ENCODE results near the gene CBLN3.
"Not testable (repeated sequence)": the region's sequence is repeated elsewhere in the genome, so short reads cannot be mapped to it uniquely, and the experiment has no call there.

CBLN3 gene

DNA sequence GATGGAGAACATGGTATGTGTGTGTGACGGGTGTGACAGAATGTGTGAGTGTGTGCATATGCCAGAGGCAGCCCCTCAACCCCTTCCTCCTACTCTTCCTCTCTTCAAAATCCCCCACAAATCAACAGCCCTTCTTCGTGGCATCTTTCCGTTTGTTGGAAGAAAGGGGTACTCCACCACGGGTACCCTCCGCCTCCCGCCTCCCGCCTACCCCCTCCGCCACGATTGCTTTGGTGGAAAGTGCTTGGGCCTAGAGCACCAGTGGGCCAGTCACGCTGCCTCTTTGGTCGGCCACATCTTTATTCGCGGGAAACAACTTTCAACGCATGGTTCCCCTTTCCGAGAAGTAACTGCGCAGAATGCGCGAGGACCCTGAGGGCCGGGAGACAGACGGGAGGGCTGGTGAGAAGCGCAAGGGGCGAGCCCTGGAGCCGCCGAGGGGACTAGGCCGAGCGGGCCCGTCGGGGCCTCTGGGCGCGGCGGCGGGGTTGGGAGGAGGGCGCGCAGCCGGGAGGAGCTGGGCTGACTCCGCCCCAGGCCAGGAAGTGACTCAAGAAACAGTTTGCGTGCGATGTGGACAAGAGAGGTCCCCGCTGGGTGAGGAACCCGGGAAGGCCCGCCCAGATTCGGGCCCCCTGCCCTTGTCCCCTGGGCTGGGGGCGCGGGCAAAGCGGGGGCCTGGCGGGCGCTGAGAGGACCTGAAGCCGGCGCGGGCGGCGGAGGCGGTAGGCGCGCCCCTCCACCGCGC lies at the start of gene CBLN3, which contains the start of gene KHNYN:
Gene CBLN3, minus strand, starts transcription at position 274 of the 748 bp plus-strand sequence. CDS start 614 bp downstream, outside the sequence.
Gene KHNYN, plus strand, starts transcription at position 560 of the 748 bp plus-strand sequence. CDS start 777 bp downstream, outside the sequence.
- DNase-seq (ENCODE audit: low spot score) = peak; percentile 92

- no peak for DNase-seq (ENCODE audit: low spot score)
Observed at GRCh38 chr14:24475261-24475660, 45.8 kb upstream of the CBLN3 start.

DNA sequence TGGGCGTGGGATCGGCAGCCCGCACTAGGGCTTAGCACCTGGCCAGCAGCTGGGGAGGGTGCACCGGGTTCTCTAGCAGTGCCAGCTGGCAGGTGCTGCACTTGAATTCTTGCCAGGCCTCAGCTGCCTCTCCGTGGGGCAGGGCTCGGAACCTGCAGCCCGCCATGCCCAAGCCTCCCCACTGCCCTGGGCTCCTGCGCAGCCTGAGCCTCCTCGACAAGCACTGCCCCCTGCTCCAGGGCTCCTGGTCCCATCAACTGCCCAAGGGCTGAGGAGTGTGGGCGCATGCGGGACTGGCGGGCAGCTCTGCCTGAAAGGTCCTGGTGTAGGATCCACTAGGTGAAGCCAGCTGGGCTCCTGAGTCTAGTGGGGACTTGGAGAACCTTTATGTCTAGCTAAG lies 43.7 kb upstream of the CBLN3 start:
- DNase-seq (ENCODE audit: low spot score) = no peak

DNA sequence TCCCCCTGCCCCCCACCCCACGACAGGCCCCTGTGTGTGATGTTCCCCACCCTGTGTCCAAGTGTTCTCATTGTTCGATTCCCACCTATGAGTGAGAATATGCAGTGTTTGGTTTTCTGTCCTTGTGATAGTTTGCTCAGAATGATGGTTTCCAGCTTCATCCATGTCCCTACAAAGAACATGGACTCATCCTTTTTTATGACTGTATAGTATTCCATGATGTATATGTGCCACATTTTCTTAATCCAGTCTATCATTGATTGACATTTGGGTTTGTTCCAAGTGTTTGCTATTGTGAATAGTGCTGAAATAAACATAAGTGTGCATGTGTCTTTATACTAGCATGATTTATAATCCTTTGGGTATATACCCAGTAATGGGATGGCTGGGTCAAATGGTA lies 41.0 kb upstream of the CBLN3 start:
- not testable (repeated sequence) for DNase-seq (ENCODE audit: low spot score)

- no peak for DNase-seq (ENCODE audit: low spot score)
Observed at GRCh38 chr14:24465805-24466204, 36.3 kb upstream of the CBLN3 start.

DNA sequence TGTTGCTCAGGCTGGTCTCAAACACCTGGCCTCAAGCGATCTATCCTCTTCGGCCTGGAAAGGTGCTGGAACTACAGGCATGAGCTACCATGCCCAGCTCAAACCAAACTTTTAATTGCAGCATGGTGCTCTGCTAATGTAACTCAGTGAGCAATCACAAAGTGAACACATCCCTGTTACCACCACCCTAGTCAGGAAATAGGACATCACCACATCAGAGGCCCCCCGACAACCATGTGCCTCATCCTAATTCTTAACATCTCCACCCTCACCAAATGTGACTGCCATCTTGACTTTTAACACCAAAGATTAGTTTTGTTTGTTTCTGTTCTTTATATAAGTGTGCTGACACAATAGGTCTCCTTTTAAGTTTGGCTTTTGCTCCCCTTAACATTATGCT lies 35.9 kb upstream of the CBLN3 start:
- no peak for DNase-seq (ENCODE audit: low spot score)

- DNase-seq (ENCODE audit: low spot score) = no peak
Observed at GRCh38 chr14:24463884-24464785, 34.7 kb upstream of the CBLN3 start.

DNA sequence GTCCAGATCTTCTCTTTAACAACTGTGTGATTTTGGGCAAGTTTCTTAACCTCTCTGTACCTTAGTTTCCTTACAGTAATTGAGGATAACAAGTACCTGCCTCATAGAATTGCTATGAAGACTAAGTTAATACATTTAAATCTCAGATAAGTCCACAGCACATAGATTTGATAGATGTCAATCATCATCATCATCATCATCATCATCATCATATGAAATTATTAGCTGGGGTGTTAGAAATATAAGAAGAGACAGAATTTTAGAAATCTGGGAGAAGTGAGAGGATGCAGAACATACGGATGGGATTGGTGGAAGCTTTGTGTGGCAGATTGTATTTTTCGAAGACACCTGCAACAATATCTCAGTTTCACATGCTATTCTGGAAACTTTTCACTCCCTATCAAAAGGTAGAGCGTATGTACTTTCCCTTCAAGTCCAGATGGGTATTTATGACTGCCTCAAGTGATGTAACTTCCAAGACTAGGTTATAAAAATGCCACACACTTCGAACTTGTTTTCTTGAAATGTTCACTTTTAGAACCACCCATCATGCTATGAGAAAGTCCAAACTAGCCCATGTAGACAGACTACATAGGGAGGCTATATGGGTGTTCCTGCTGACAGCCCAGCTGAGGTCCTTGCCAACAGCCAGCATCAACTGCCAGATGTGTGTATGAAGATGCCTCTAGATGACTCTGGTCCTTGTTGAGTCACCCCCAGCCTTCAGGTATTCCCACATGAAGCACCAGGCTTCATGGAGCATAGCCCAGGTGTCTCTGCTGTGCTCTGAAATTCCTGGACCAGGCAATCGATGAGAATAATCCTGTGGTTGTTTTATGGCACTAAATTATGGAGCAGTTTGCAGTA lies 33.8 kb upstream of the CBLN3 start:
- DNase-seq (ENCODE audit: low spot score) = no peak

DNA sequence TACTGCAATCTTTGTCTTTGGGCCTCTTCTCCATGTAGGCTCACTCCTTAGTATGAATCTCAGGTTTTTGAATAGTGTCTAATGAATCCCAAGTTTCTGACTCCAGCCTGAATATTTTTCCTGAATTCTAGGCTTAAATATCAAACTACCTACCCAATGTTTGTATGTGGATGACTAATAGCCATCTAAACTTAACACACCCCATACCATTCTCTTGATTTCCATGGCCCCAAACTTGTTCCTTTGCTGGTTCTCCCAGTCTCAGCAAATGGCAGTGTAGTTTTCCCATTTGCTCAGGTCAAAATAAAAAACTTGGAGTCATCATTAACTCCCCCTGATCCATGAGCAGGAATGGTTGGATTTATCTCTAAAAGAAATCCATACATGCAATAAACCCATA lies 31.9 kb upstream of the CBLN3 start:
- DNase-seq (ENCODE audit: low spot score) = no peak

DNA sequence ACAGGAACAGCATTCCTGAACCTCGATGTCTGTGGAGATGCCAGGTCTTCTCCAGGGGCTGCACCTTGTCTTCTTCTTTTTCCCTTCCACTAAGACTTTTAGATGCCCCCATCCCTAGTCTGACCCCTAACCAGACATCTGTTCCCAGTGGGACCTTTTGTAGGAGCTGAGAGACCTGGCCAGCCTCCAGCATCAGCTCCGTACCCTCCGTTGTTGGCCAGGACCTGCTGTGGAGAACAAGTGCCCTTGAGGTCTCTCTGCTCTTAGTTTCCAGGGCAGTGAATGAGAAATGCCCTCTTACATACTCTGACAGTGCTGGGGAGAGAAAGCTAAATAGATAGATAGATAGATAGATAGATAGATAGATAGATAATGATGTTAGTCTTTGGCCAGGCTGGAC lies 29.9 kb upstream of the CBLN3 start:
- DNase-seq (ENCODE audit: low spot score) = no peak

DNA sequence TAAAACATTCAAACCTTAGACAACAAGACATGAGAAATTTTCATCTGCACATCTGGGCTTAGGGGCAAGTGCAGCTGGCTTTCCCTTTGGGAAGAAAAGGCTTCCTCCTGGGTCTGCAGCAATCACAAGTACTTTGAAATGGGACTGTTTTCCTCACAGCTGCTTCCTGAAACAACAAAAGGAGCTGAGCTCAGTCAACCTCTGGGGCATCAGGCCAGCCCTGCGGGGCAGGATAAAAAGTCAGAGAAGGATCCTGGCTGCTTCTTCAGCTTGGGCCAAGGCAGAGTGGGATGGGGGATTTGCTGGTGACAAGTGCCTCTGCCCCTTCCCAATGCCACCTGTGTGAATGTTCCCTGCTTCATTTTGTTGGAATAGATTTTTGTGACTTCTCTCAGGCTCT lies 29.3 kb upstream of the CBLN3 start:
- no peak for DNase-seq (ENCODE audit: low spot score)

DNA sequence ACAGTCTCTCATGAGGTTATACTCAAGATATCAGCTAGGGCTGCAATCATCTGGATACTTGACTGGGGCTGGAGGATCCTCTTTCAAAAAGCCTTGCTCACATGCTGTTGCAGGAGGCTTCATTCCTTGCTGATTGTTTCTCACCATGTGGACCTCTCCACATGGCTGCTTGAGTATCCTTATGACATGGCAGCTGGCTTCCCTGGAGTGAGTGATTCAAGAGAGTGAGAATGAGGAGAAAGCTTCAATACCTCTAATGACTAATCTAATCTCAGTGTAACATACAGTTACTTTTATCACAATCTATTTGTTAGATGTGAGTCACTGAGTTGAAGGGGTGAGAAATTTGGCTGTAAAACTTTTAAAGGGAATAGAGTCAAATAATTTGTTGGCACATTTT lies 27.5 kb upstream of the CBLN3 start:
- DNase-seq (ENCODE audit: low spot score) = no peak

GRCh38 chr14:24450828-24451227 lies 21.4 kb upstream of the CBLN3 start:
- not testable (repeated sequence) for DNase-seq (ENCODE audit: low spot score)

DNA sequence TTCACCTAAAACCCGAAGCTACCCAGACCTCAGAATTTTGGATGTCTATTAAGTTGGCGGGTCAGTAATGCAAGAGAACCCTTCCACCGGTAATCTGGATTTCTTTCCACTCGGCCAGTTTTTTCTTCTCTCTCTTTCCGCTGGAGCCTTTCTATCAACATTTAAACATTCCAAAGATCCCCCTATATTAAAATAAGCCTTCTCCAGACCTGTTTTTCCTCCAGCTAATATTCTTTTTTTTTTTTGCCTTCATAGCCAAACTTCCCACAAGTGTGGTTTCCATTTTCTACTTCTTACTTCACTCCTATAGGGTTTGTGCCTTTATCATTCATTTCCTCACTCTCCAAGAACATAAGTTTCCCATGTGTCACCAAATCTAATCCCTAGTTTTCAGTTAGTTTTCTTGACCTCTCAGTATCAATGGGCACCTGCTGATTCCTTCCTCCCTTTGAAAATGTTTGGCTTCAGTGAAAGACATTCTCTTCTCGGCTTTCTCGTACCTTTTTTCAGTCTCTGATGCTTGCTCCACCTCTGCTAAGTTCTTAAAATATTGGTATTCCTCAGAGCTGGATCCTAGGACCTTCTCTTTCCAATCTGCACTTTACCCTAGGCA lies 13.7 kb upstream of the CBLN3 start:
- no peak for DNase-seq (ENCODE audit: low spot score)

- peak; percentile 99 for DNase-seq (ENCODE audit: low spot score)
Observed at GRCh38 chr14:24442240-24443052, 13.0 kb upstream of the CBLN3 start, which contains the start of gene SDR39U1. Gene SDR39U1, minus strand, starts transcription at chr14:24442776. Its CDS starts 7 bp downstream, at chr14:24442769.

DNA sequence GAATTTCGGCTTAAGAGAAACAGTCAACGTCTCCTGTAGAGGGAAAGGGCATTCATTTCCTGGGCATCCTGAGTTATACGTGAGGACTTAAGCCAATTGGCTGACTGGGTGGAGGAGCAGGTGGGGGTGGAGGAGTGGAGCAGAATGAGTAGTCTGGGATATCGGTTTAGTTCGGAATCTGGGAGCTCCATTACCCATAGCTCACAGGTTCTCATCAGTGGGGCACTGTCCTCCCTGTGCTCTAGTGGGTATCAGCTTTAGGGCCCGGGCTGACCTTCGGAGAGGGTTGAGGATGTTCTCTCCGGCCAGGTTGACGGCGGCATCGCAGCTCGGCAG lies 12.4 kb upstream of the CBLN3 start:
- no peak for DNase-seq (ENCODE audit: low spot score)

DNA sequence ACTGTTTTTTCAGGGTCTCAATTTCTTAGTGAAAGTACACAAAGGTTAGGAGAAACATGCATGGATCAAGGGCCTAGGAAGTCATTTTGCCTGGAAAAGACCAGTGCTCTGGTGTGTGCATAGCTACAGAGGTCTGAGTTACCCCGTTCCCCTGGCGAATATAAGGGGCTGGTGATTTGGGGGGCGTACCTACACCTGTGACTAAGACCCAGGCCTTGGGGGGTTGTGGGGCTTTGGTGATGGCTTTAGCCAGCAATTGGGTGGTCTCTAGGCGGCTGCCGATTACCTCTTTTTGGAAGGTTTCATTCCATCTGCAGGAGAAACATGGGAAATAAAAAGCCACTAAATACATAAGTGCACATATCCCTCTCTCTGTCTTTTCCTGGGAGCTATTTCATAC lies 12.0 kb upstream of the CBLN3 start:
- no peak for DNase-seq (ENCODE audit: low spot score)

DNA sequence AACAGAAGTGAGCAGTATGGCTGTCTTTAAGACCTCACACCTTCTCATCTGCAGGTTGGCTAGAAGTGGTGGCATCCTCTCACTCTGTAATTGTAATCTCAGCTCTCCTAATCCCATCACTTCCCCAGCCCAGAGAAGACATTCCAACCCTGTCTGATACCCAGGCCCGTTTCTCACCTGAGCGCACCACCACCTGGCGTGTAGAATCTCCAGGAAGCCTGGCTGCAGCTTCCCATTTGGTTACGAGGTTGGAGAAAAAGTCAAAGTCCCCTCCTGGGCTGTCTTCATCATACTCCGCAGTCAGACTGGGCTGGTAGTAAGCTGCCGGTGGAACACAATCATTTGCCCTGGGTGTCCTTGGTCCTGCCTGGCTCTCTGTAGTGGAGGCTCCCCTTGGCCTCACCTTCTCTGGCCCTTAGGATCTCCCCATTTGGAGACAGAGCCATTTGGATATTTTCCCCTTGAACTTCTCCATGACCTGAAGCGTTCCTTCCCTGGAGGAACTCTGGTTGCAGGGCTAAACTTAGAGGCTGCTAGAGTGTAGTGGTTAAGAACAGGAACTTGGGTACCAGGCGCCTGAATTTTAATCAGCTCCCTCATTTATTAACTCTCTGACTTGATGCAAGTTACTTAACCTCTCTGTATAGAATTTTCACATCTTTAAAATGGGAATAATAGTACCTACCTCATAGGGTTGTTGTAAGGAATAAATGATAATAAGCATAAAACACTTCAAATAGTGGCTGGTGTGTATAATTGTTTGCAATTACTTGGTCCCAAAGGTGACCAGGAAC lies 11.3 kb upstream of the CBLN3 start:
- DNase-seq (ENCODE audit: low spot score) = no peak

- no peak for DNase-seq (ENCODE audit: low spot score)
Observed at GRCh38 chr14:24439830-24440605, 10.6 kb upstream of the CBLN3 start.

All from CD4-positive, alpha-beta T cell treated with Interleukin-2 at 100 ng/mL for 4 hours (primary cell).